ENCODE measurements around the gene TEN1. TPM values are rescaled to one million over a fixed set of nuclear protein-coding genes. Genes with fewer than 3 reads are reported as not detected.

The TEN1 gene, protein sequence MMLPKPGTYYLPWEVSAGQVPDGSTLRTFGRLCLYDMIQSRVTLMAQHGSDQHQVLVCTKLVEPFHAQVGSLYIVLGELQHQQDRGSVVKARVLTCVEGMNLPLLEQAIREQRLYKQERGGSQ
- polyA plus RNA-seq: 10 to 100 TPM; 22.8 to 96.6 (median 54.7) TPM
- long read RNA-seq, donor 1: 0 reads
- long read RNA-seq, donor 2, partial matches to known transcripts: 0 of 3 reads
- long read RNA-seq, donor 2, other reads (novel, unspliced or antisense): 0 of 3 reads
- long read RNA-seq, donor 3, transcript TEN1-201 (4 exons, 994 nt): major isoform, 7 of 7 reads
- long read RNA-seq, donor 3, partial matches to known transcripts: 0 of 7 reads
- long read RNA-seq, donor 3, other reads (novel, unspliced or antisense): 0 of 7 reads
- long read RNA-seq, donor 4: 0 reads
- long read RNA-seq, donor 5, partial matches to known transcripts: 0 of 2 reads
- long read RNA-seq, donor 5, other reads (novel, unspliced or antisense): 0 of 2 reads
- long read RNA-seq, donor 6, transcript TEN1-201 (4 exons, 994 nt): major isoform, 13 of 13 reads
- long read RNA-seq, donor 6, partial matches to known transcripts: 0 of 13 reads
- long read RNA-seq, donor 6, other reads (novel, unspliced or antisense): 0 of 13 reads
- long read RNA-seq, donor 7, transcript TEN1-201 (4 exons, 994 nt): major isoform, 9 of 9 reads
- long read RNA-seq, donor 7, partial matches to known transcripts: 0 of 9 reads
- long read RNA-seq, donor 7, other reads (novel, unspliced or antisense): 0 of 9 reads
- long read RNA-seq, donor 8, partial matches to known transcripts: 0 of 4 reads
- long read RNA-seq, donor 8, other reads (novel, unspliced or antisense): 0 of 4 reads
- long read RNA-seq, donor 9, transcript TEN1-201 (4 exons, 994 nt): major isoform, 5 of 5 reads
- long read RNA-seq, donor 9, partial matches to known transcripts: 0 of 5 reads
- long read RNA-seq, donor 9, other reads (novel, unspliced or antisense): 0 of 5 reads
- long read RNA-seq, donor 10, transcript TEN1-201 (4 exons, 994 nt): major isoform, 19 of 19 reads
- long read RNA-seq, donor 10, partial matches to known transcripts: 0 of 19 reads
- long read RNA-seq, donor 10, other reads (novel, unspliced or antisense): 0 of 19 reads

- H3K4me1 ChIP-seq (ENCODE audit: control insufficient read depth in 3 of 3, insufficient read depth in 2 of 3, low read depth in 1 of 3, low read length in 2 of 3): peaks cover 0 to 62% (median 3%) of the 10 kb centered on the region in 3 donors
- 0 to 1% (median 0%) methylated on average over 60 to 72 of the region's 72 CpGs for WGBS, 3 donors
- H3K27me3 ChIP-seq (ENCODE audit: control insufficient read depth in 3 of 3, insufficient read depth in 3 of 3, low read length in 3 of 3): no peaks in the 10 kb centered on the region
- peak within 1 kb of the TSS; percentile 69 to 87 (median 84) for H3K4me3 ChIP-seq (ENCODE audit: low read depth in 1 of 3, low read length in 3 of 3)
- no peak for FAIRE-seq
- peak; percentile 98 to 99 for DNase-seq
- no peaks in the 10 kb centered on the region for H3K9me3 ChIP-seq (ENCODE audit: control insufficient read depth in 2 of 2, insufficient read depth in 1 of 2, low read depth in 1 of 2, low read length in 1 of 2)
- H3K36me3 ChIP-seq (ENCODE audit: control insufficient read depth in 3 of 3, insufficient read depth in 2 of 3, low read depth in 1 of 3, low read length in 3 of 3): peaks cover 0 to 16% (median 0%) of the 10 kb centered on the region in 3 donors
- peak within 1 kb of the TSS; percentile 92 to 98 (median 95) for H3K27ac ChIP-seq (ENCODE audit: low read depth in 1 of 3, low read length in 2 of 3)
These were observed at the start of gene TEN1, which contains the start of gene ACOX1 for GRCh38 chr17:75978938-75979704. Gene TEN1, plus strand, starts transcription at chr17:75979240. Its CDS starts 6,953 bp downstream, at chr17:75986193. Gene ACOX1, minus strand, starts transcription at chr17:75979166. Its CDS starts 93 bp downstream, at chr17:75979073.

GRCh38 chr17:75931062-75931461 is 48.0 kb upstream of the TEN1 start:
- H3K9me3 ChIP-seq (ENCODE audit: control insufficient read depth in 2 of 2, insufficient read depth in 1 of 2, low read depth in 1 of 2, low read length in 1 of 2): no peaks in the 10 kb centered on the region
- no peak overlapping the region for H3K4me3 ChIP-seq (ENCODE audit: low read depth in 1 of 3, low read length in 3 of 3)
- 92 to 94% (median 94%) methylated on average over 4 of the region's 4 CpGs for WGBS, 3 donors
- FAIRE-seq (no peak), DNase-seq (no peak)
- peaks cover 0 to 35% (median 0%) of the 10 kb centered on the region in 3 donors for H3K36me3 ChIP-seq (ENCODE audit: control insufficient read depth in 3 of 3, insufficient read depth in 2 of 3, low read depth in 1 of 3, low read length in 3 of 3)
- peaks cover 0 to 22% (median 0%) of the 10 kb centered on the region in 3 donors for H3K4me1 ChIP-seq (ENCODE audit: control insufficient read depth in 3 of 3, insufficient read depth in 2 of 3, low read depth in 1 of 3, low read length in 2 of 3)
- no peaks in the 10 kb centered on the region for H3K27me3 ChIP-seq (ENCODE audit: control insufficient read depth in 3 of 3, insufficient read depth in 3 of 3, low read length in 3 of 3)
- H3K27ac ChIP-seq (ENCODE audit: low read depth in 1 of 3, low read length in 2 of 3): no peak overlapping the region

DNA sequence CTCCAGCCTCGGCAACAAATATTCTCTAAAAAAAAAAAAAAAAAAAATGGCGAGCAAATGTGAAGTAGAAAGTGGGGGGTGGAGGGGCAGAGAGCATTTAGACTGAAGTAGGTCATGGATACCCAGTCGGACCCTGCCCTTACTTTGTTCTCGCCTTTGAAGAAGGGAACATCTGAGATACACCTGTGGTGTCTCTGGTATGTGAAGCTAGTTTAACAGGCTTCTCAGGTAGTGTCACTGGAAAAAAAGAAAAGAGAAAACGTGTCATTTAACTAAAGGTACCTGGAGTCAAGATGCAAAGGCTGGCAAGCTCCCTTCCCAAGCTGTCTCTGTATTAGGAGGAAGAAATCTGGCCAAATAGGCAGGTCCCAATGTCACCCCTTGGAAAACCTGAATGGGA is 46.2 kb upstream of the TEN1 start:
- WGBS, 3 donors: 88 to 91% (median 89%) methylated on average over 5 of the region's 5 CpGs
- no peak for FAIRE-seq
- no peaks in the 10 kb centered on the region for H3K27me3 ChIP-seq (ENCODE audit: control insufficient read depth in 3 of 3, insufficient read depth in 3 of 3, low read length in 3 of 3)
- no peak overlapping the region for H3K27ac ChIP-seq (ENCODE audit: low read depth in 1 of 3, low read length in 2 of 3)
- H3K36me3 ChIP-seq (ENCODE audit: control insufficient read depth in 3 of 3, insufficient read depth in 2 of 3, low read depth in 1 of 3, low read length in 3 of 3): peaks cover 0 to 21% (median 0%) of the 10 kb centered on the region in 3 donors
- no peak for DNase-seq
- no peaks in the 10 kb centered on the region for H3K9me3 ChIP-seq (ENCODE audit: control insufficient read depth in 2 of 2, insufficient read depth in 1 of 2, low read depth in 1 of 2, low read length in 1 of 2)
- H3K4me1 ChIP-seq (ENCODE audit: control insufficient read depth in 3 of 3, insufficient read depth in 2 of 3, low read depth in 1 of 3, low read length in 2 of 3): peaks cover 0 to 5% (median 0%) of the 10 kb centered on the region in 3 donors
- H3K4me3 ChIP-seq (ENCODE audit: low read depth in 1 of 3, low read length in 3 of 3): no peak overlapping the region

DNA sequence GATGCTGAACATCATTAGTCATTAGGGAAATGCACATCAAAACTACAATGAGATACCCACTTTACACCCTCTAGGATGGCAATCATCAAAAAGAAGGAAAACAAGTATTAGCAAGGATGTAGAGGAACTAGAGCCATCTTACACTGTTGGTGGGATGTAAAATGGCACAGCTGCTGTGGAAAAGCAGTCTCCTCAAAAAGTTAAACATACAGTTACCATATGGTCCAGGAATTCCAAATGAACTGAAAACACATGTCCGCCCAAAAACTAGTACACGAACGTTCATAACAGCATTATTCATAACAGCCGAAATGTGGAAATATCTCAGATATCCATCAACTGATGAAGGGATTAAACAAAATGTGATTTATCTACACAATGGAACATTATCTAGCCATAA is 45.2 kb upstream of the TEN1 start:
- no peak overlapping the region for H3K27ac ChIP-seq (ENCODE audit: low read depth in 1 of 3, low read length in 2 of 3)
- H3K9me3 ChIP-seq (ENCODE audit: control insufficient read depth in 2 of 2, insufficient read depth in 1 of 2, low read depth in 1 of 2, low read length in 1 of 2): no peaks in the 10 kb centered on the region
- H3K4me1 ChIP-seq (ENCODE audit: control insufficient read depth in 3 of 3, insufficient read depth in 2 of 3, low read depth in 1 of 3, low read length in 2 of 3): no peaks in the 10 kb centered on the region
- WGBS, 3 donors: 73 to 92% (median 89%) methylated on average over 4 of the region's 4 CpGs
- no peaks in the 10 kb centered on the region for H3K27me3 ChIP-seq (ENCODE audit: control insufficient read depth in 3 of 3, insufficient read depth in 3 of 3, low read length in 3 of 3)
- FAIRE-seq (no peak), DNase-seq (no peak)
- H3K4me3 ChIP-seq (ENCODE audit: low read depth in 1 of 3, low read length in 3 of 3): no peak overlapping the region
- peaks cover 0 to 17% (median 0%) of the 10 kb centered on the region in 3 donors for H3K36me3 ChIP-seq (ENCODE audit: control insufficient read depth in 3 of 3, insufficient read depth in 2 of 3, low read depth in 1 of 3, low read length in 3 of 3)

DNA sequence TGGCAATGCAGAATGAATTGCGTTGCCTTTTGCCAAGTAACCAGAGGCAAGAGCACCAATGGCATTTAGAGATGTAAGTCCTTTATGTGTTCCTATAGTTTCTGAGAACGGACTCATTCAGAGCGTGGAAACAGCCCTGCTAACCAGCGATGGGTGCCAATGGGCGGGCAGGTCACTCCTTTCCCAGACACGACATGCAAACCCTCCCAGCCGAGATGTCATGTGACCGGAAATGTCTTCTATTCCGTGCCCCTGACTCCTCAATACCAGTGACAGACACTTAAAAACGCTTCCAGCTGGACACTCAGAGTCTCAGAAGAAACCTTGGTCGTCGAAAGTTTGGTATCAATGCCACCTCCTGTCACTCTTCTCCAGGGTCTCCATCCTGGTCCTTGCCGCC is 41.4 kb upstream of the TEN1 start:
- WGBS, 3 donors: 81 to 89% (median 84%) methylated on average over 13 of the region's 13 CpGs
- Histone ChIP-seq H3K4me3 (ENCODE audit: low read depth in 1 of 3, low read length in 3 of 3) (no peak overlapping the region), H3K4me1 (ENCODE audit: control insufficient read depth in 3 of 3, insufficient read depth in 2 of 3, low read depth in 1 of 3, low read length in 2 of 3) (peaks cover 0 to 8% (median 0%) of the 10 kb centered on the region in 3 donors), H3K36me3 (ENCODE audit: control insufficient read depth in 3 of 3, insufficient read depth in 2 of 3, low read depth in 1 of 3, low read length in 3 of 3) (peaks cover 0 to 3% (median 0%) of the 10 kb centered on the region in 3 donors), H3K27me3 (ENCODE audit: control insufficient read depth in 3 of 3, insufficient read depth in 3 of 3, low read length in 3 of 3) (no peaks in the 10 kb centered on the region), H3K9me3 (ENCODE audit: control insufficient read depth in 2 of 2, insufficient read depth in 1 of 2, low read depth in 1 of 2, low read length in 1 of 2) (no peaks in the 10 kb centered on the region), H3K27ac (ENCODE audit: low read depth in 1 of 3, low read length in 2 of 3) (no peak overlapping the region)
- DNase-seq: no peak
- no peak for FAIRE-seq

GRCh38 chr17:75940727-75941441 is 38.2 kb upstream of the TEN1 start, which contains the start of gene FBF1:
Gene FBF1, minus strand, starts transcription at chr17:75941042. Its CDS starts 2,893 bp downstream, at chr17:75938149.
- 0% methylated on average over 55 to 63 of the region's 63 CpGs for WGBS, 3 donors
- Histone ChIP-seq H3K4me3 (ENCODE audit: low read depth in 1 of 3, low read length in 3 of 3) (peak within 1 kb of the TSS; percentile 66 to 95 (median 86)), H3K36me3 (ENCODE audit: control insufficient read depth in 3 of 3, insufficient read depth in 2 of 3, low read depth in 1 of 3, low read length in 3 of 3) (peaks cover 2 to 19% (median 2%) of the 10 kb centered on the region in 3 donors), H3K27ac (ENCODE audit: low read depth in 1 of 3, low read length in 2 of 3) (peak within 1 kb of the TSS; percentile 12 to 74 (median 72)), H3K4me1 (ENCODE audit: control insufficient read depth in 3 of 3, insufficient read depth in 2 of 3, low read depth in 1 of 3, low read length in 2 of 3) (peaks cover 0 to 8% (median 0%) of the 10 kb centered on the region in 3 donors), H3K27me3 (ENCODE audit: control insufficient read depth in 3 of 3, insufficient read depth in 3 of 3, low read length in 3 of 3) (no peaks in the 10 kb centered on the region), H3K9me3 (ENCODE audit: control insufficient read depth in 2 of 2, insufficient read depth in 1 of 2, low read depth in 1 of 2, low read length in 1 of 2) (no peaks in the 10 kb centered on the region)
- FAIRE-seq: no peak
- peak; percentile 96 to 97 for DNase-seq

GRCh38 chr17:75941442-75941819 is 37.6 kb upstream of the TEN1 start:
- 39% methylated on average over 6 of the region's 6 CpGs for WGBS, 3 donors
- Histone ChIP-seq H3K27me3 (ENCODE audit: control insufficient read depth in 3 of 3, insufficient read depth in 3 of 3, low read length in 3 of 3) (no peaks in the 10 kb centered on the region), H3K9me3 (ENCODE audit: control insufficient read depth in 2 of 2, insufficient read depth in 1 of 2, low read depth in 1 of 2, low read length in 1 of 2) (no peaks in the 10 kb centered on the region), H3K27ac (ENCODE audit: low read depth in 1 of 3, low read length in 2 of 3) (no peak overlapping the region), H3K36me3 (ENCODE audit: control insufficient read depth in 3 of 3, insufficient read depth in 2 of 3, low read depth in 1 of 3, low read length in 3 of 3) (peaks cover 4 to 19% (median 5%) of the 10 kb centered on the region in 3 donors), H3K4me3 (ENCODE audit: low read depth in 1 of 3, low read length in 3 of 3) (peak overlapping the region in 1 of 3 donors; percentile 30), H3K4me1 (ENCODE audit: control insufficient read depth in 3 of 3, insufficient read depth in 2 of 3, low read depth in 1 of 3, low read length in 2 of 3) (peaks cover 0 to 8% (median 0%) of the 10 kb centered on the region in 3 donors)
- no peak for FAIRE-seq
- no peak for DNase-seq
